Adrenal gland (tissue), 12 donors: ENCODE data around the gene ANKMY1. TPM values are rescaled to one million over a fixed set of nuclear protein-coding genes. Genes with fewer than 3 reads are reported as not detected.

ENCODE experiments used
- DNase-seq, 7 donors: peaks; one replicate each; pipeline ENCODE4 v3.0.0-alpha.2; 2019 to 2020
- H3K27ac ChIP-seq, 5 donors: fragments of 200-600 bp; sonication (generic) in 4 of 5; 1 replicate in 3 of 5; 2 replicates in 2 of 5; pipeline versions ENCODE4 v1.5.1 to v1.8.0; 2016 to 2020; ENCODE audit warnings: mild to moderate bottlenecking in 1 of 5
- H3K27me3 ChIP-seq: fragments of 200-600 bp; 2 replicates; pipeline ENCODE4 v1.8.0; 2021
- H3K36me3 ChIP-seq, 2 donors: fragments of 200-600 bp; replicated peaks in 1 of 2; 1 replicate in 1 of 2; 2 replicates in 1 of 2; pipeline versions ENCODE4 v1.5.1 to v1.8.0; 2018 to 2022
- H3K4me1 ChIP-seq, 2 donors: fragments of 200-600 bp; replicated peaks in 1 of 2; 1 replicate in 1 of 2; 2 replicates in 1 of 2; pipeline versions ENCODE4 v1.5.1 to v1.8.0; 2018 to 2021
- H3K4me3 ChIP-seq, 4 donors: fragments of 200-600 bp; sonication (generic) in 3 of 4; one replicate each; pipeline ENCODE4 v1.5.1; 2016 to 2018
- H3K9me3 ChIP-seq, 3 donors: fragments of 200-600 bp; sonication (generic) in 1 of 3; replicated peaks in 1 of 3; 1 replicate in 2 of 3; 2 replicates in 1 of 3; pipeline versions ENCODE4 v1.5.1 to v1.8.0; 2016 to 2021
- CTCF ChIP-seq, 6 experiments: fragments of 450-650 bp in 4 of 6; fragments of 200-600 bp in 2 of 6; sonication (generic) in 1 of 6; IDR thresholded peaks; 1 replicate in 5 of 6; 2 replicates in 1 of 6; pipeline versions ENCODE4 v1.5.1 to v1.8.0; 2016 to 2021; ENCODE audit warnings: antibody characterized with exemption in 6 of 6, mild to moderate bottlenecking in 2 of 6, moderate library complexity in 1 of 6
- POLR2A ChIP-seq, 2 donors: fragments of 450-650 bp; IDR thresholded peaks; one replicate each; pipeline ENCODE4 v1.6.1; 2017; ENCODE audit warnings: antibody characterized with exemption in 2 of 2, mild to moderate bottlenecking in 2 of 2, moderate library complexity in 1 of 2
- WGBS, 4 donors: extraction: QIAGEN DNeasy Blood & Tissue Kit in 2 of 4; methylation state at CpG; one replicate each; pipeline versions ENCODE4 v1.1.5 to v1.1.7; 2013 to 2017; 5-methylcytosine and 5-hydroxymethylcytosine counted together
- intact Hi-C, 2 donors: fragments of 100-400 bp; cut with DNase I; formaldehyde crosslinking; loops; one replicate each; pipeline versions ENCODE4 v1.14.1 to v1.15.0; 2022 to 2023
- polyA plus RNA-seq, 3 donors: library from polyadenylated mRNA; stranded (reverse); fragments of 200-250 nt in 2 of 3; fragments of 350-450 nt in 1 of 3; fragmentation: Illumina TruSeq in 1 of 3; extraction: RNeasy Lipid Tissue Mini Kit (QIAGEN cat#74804) in 1 of 3; gene quantifications; one replicate each; pipeline ENCODE4 v1.2.3, GENCODE V29; 2013 to 2014
- total RNA-seq, 9 donors: library from RNA; depleted of rRNA in 4 of 9; stranded (reverse); fragments of >200 nt in 4 of 9; fragments of 120-200 nt in 1 of 9; fragmentation: NEBNext Ultra II Directional in 1 of 9; extraction: Animal tissue kit (Norgen Biotek cat#: 25700) in 1 of 9; gene quantifications; one replicate each; pipeline versions ENCODE4 v1.1.0 to v1.2.4, GENCODE V29; 2013 to 2023
- donor health status: healthy with polysubstance abuse.
- donor health status: Bipolar disorder and iron deficiency.
- donor health status: DM: yes; HTN: yes; CAD: no.
- donor health status: DM: no; HTN: no; CAD: no.
- donor health status: DM: no; HTN: no; CAD: no.
- donor health status: DM: yes; HTN: yes; CAD: no.

The ANKMY1 gene
- total and polyA plus RNA-seq, 12 donors = 7.2 to 31.7 (median 12.0) TPM

- DNase-seq = no peak
- 89 to 100% (median 100%) methylated on average over 1 of the region's 1 CpG for WGBS, 4 donors
- intact Hi-C loops = no loop called here
- Histone ChIP-seq H3K36me3 (no peaks in the 10 kb centered on the region), H3K4me1 (no peaks in the 10 kb centered on the region), H3K4me3 (no peak overlapping the region), H3K27me3 (no peaks in the 10 kb centered on the region), H3K27ac (no peak overlapping the region), H3K9me3 (peaks cover 0 to 7% (median 0%) of the 10 kb centered on the region in 3 donors)
- no peak for TF ChIP-seq POLR2A (IDR thresholded peaks at IDR 0.05)
- no peak for TF ChIP-seq CTCF (IDR thresholded peaks at IDR 0.05)
Measured at GRCh38 chr2:240494194-240494793, 63.5 kb downstream of the ANKMY1 start.

- TF ChIP-seq CTCF (IDR thresholded peaks at IDR 0.05) = no peak
- no peak for TF ChIP-seq POLR2A (IDR thresholded peaks at IDR 0.05)
- DNase-seq = no peak
- Histone ChIP-seq H3K9me3 (peaks cover 0 to 22% (median 0%) of the 10 kb centered on the region in 3 donors), H3K36me3 (no peaks in the 10 kb centered on the region), H3K27ac (no peak overlapping the region), H3K4me1 (no peaks in the 10 kb centered on the region), H3K27me3 (no peaks in the 10 kb centered on the region), H3K4me3 (no peak overlapping the region)
- 71 to 92% (median 79%) methylated on average over 2 of the region's 2 CpGs for WGBS, 4 donors
- intact Hi-C loops = no loop called here
Measured at GRCh38 chr2:240491483-240491882, 66.3 kb downstream of the ANKMY1 start.

GRCh38 chr2:240482141-240482540 lies 75.6 kb downstream of the ANKMY1 start:
- Histone ChIP-seq H3K4me1 (no peaks in the 10 kb centered on the region), H3K27me3 (no peaks in the 10 kb centered on the region), H3K36me3 (no peaks in the 10 kb centered on the region), H3K4me3 (no peak overlapping the region), H3K9me3 (peaks cover 0 to 7% (median 0%) of the 10 kb centered on the region in 3 donors), H3K27ac (no peak overlapping the region)
- no peak for TF ChIP-seq POLR2A (IDR thresholded peaks at IDR 0.05)
- TF ChIP-seq CTCF (IDR thresholded peaks at IDR 0.05) = no peak
- DNase-seq = peak in 2 of 7 donors; percentile 9 to 28
- 89 to 95% (median 94%) methylated on average over 7 to 11 of the region's 11 CpGs for WGBS, 4 donors
- intact Hi-C loops = no loop called here

GRCh38 chr2:240481720-240482119 lies 76.1 kb downstream of the ANKMY1 start:
- DNase-seq = peak in 1 of 7 donors; percentile 36
- Histone ChIP-seq H3K4me1 (no peaks in the 10 kb centered on the region), H3K4me3 (no peak overlapping the region), H3K27me3 (no peaks in the 10 kb centered on the region), H3K36me3 (no peaks in the 10 kb centered on the region), H3K27ac (no peak overlapping the region), H3K9me3 (peaks cover 0 to 3% (median 0%) of the 10 kb centered on the region in 3 donors)
- 84 to 100% (median 96%) methylated on average over 1 to 5 of the region's 5 CpGs for WGBS, 4 donors
- no peak for TF ChIP-seq CTCF (IDR thresholded peaks at IDR 0.05)
- no peak for TF ChIP-seq POLR2A (IDR thresholded peaks at IDR 0.05)
- intact Hi-C loops = no loop called here
